Neuronal stem cell (in vitro differentiated cells): ENCODE measurements around the gene MUC5B.

ENCODE experiments used
- DNase-seq: peaks from one replicate; pipeline ENCODE4 v3.0.0-alpha.2; 2013; ENCODE audit warnings: low spot score
- H2AFZ ChIP-seq: one replicate; pipeline ENCODE4 v1.6.1; 2013; ENCODE audit warnings: mild to moderate bottlenecking, low read length, inconsistent platforms
- H2AK5ac ChIP-seq: 2 replicates; pipeline ENCODE4 v1.6.1; 2013; ENCODE audit warnings: low read depth, mild to moderate bottlenecking, inconsistent platforms, low read length, moderate library complexity, mixed read lengths
- H2BK120ac ChIP-seq: 2 replicates; pipeline ENCODE4 v1.6.1; 2013; ENCODE audit warnings: low read depth, mild to moderate bottlenecking, inconsistent platforms, low read length, moderate library complexity, mixed read lengths
- H2BK12ac ChIP-seq: one replicate; pipeline ENCODE4 v1.6.1; 2013; ENCODE audit warnings: low read length, inconsistent platforms
- H2BK15ac ChIP-seq: 2 replicates; pipeline ENCODE4 v1.6.1; 2013; ENCODE audit warnings: mild to moderate bottlenecking, low read length, inconsistent platforms, mixed read lengths
- H2BK5ac ChIP-seq: one replicate; pipeline ENCODE4 v1.6.1; 2013; ENCODE audit warnings: inconsistent platforms, mild to moderate bottlenecking, low read length, moderate library complexity
- H3K14ac ChIP-seq: one replicate; pipeline ENCODE4 v1.6.1; 2013; ENCODE audit warnings: low read length, inconsistent platforms
- H3K18ac ChIP-seq: 2 replicates; pipeline ENCODE4 v1.6.1; 2013; ENCODE audit warnings: low read length, inconsistent platforms
- H3K23ac ChIP-seq: 2 replicates; pipeline ENCODE4 v1.6.1; 2013; ENCODE audit warnings: low read depth, mild to moderate bottlenecking, mixed read lengths, low read length, inconsistent platforms; ENCODE audit not compliant: poor library complexity
- H3K27ac ChIP-seq: replicated peaks from 3 replicates; pipeline ENCODE4 v1.5.1; 2013; ENCODE audit warnings: low read length, inconsistent platforms
- H3K27me3 ChIP-seq, 3 experiments: 2 replicates each; pipeline ENCODE4 v1.6.1; 2013; ENCODE audit warnings: low read length in 3 of 3, mild to moderate bottlenecking in 2 of 3, inconsistent platforms in 1 of 3, low read depth in 1 of 3, mixed read lengths in 1 of 3, moderate library complexity in 1 of 3; ENCODE audit not compliant: control insufficient read depth in 3 of 3, insufficient read depth in 3 of 3
- H3K36me3 ChIP-seq, 2 donors: replicated peaks in 1 of 2; 2 replicates each; pipeline ENCODE4 v1.6.1; 2013; ENCODE audit warnings: low read length in 2 of 2; ENCODE audit not compliant: control insufficient read depth in 2 of 2, insufficient read depth in 2 of 2
- H3K4ac ChIP-seq: 2 replicates; pipeline ENCODE4 v1.6.1; 2013; ENCODE audit warnings: inconsistent platforms, mild to moderate bottlenecking, low read length, moderate library complexity
- H3K4me1 ChIP-seq, 2 donors: 1 replicate in 1 of 2; 2 replicates in 1 of 2; pipeline ENCODE4 v1.6.1; 2013; ENCODE audit warnings: low read length in 2 of 2, low read depth in 1 of 2; ENCODE audit not compliant: control insufficient read depth in 2 of 2, insufficient read depth in 1 of 2
- H3K4me2 ChIP-seq: one replicate; pipeline ENCODE4 v1.6.1; 2013; ENCODE audit warnings: mild to moderate bottlenecking, low read length, inconsistent platforms; ENCODE audit not compliant: insufficient read depth, poor library complexity, severe bottlenecking
- H3K4me3 ChIP-seq, 2 donors: 2 replicates each; pipeline ENCODE4 v1.5.1; 2013; ENCODE audit warnings: low read length in 2 of 2, mild to moderate bottlenecking in 2 of 2, inconsistent platforms in 1 of 2, moderate library complexity in 1 of 2
- H3K79me1 ChIP-seq: one replicate; pipeline ENCODE4 v1.6.1; 2013; ENCODE audit warnings: low read depth, mild to moderate bottlenecking, inconsistent platforms, low read length, moderate library complexity
- H3K9ac ChIP-seq: one replicate; pipeline ENCODE4 v1.6.1; 2013; ENCODE audit warnings: mild to moderate bottlenecking, low read depth, low read length, inconsistent platforms; ENCODE audit not compliant: poor library complexity
- H3K9me3 ChIP-seq, 2 donors: replicated peaks in 1 of 2; 2 replicates each; pipeline versions ENCODE3 to v1.6.1; 2013; ENCODE audit warnings: low read length in 2 of 2, mild to moderate bottlenecking in 2 of 2, inconsistent platforms in 1 of 2, low read depth in 1 of 2, mixed read lengths in 1 of 2, moderate library complexity in 1 of 2; ENCODE audit not compliant: control insufficient read depth in 2 of 2, insufficient read depth in 1 of 2
- H4K8ac ChIP-seq: one replicate; pipeline ENCODE4 v1.6.1; 2013; ENCODE audit warnings: low read depth, mild to moderate bottlenecking, inconsistent platforms, low read length, moderate library complexity
- H4K91ac ChIP-seq: one replicate; pipeline ENCODE4 v1.6.1; 2013; ENCODE audit warnings: low read length, low read depth, mild to moderate bottlenecking, inconsistent platforms; ENCODE audit not compliant: poor library complexity
- WGBS, 2 donors: extraction: QIAGEN DNeasy Blood & Tissue Kit; methylation state at CpG; one replicate each; pipeline ENCODE4 v1.1.7; 2013; ENCODE audit warnings: missing lambda C conversion rate in 2 of 2, mixed read lengths in 1 of 2; ENCODE audit not compliant: insufficient read length in 2 of 2, insufficient replicate concordance in 1 of 2; ENCODE audit errors: extremely low coverage in 2 of 2; 5-methylcytosine and 5-hydroxymethylcytosine counted together

MUC5B gene

DNA sequence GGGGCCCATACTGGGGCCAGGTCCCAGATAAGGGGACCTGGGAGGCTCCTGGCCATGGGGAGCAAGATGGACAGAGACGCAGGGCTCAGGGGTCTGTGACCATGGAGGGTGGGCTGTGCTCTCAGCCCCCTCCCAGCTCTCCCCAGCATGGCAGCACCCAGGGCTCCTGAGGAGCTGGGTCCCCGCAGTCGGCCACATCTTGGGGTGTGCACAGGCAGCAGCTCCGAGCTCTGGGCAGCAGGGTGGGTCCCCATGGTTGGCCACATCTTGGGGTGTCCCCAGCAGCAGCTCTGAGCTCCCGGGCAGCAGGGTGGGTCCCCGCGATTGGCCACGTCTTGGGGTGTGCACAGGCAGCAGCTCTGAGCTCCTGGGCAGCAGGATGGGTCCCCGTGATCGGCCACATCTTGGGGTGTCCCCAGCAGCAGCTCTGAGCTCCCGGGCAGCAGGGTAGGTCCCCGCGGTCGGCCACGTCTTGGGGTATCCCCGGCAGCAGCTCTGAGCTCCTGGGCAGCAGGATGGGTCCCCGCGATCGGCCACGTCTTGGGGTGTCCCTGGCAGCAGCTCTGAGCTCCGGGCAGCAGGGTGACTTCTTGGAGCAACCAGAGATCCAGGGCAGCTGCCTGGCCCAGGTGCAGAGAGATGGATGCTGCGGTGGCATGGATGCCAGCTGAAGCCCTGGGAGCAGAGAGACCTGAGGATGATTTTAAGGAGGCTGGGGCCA, 18.3 kb upstream of the MUC5B start:
- Histone ChIP-seq H2BK5ac (no peak overlapping the region), H2AK5ac (peak overlapping the region; percentile 99), H2BK15ac (no peak overlapping the region), H3K4me1 (no peaks in the 10 kb centered on the region), H3K18ac (no peak overlapping the region), H3K27ac (no peak overlapping the region), H3K9ac (no peak overlapping the region), H2BK12ac (no peak overlapping the region), H3K27me3 (peaks cover 0 to 11% (median 0%) of the 10 kb centered on the region in 3 experiments), H3K9me3 (peaks cover 0 to 3% of the 10 kb centered on the region in 2 donors), H3K4ac (no peak overlapping the region), H4K91ac (no peak overlapping the region), H3K4me3 (no peak overlapping the region), H3K23ac (peak overlapping the region; percentile 55), H4K8ac (no peak overlapping the region), H3K79me1 (peaks cover 2% of the 10 kb centered on the region), H3K36me3 (no peaks in the 10 kb centered on the region), H2AFZ (no peak overlapping the region), H3K14ac (no peak overlapping the region), H3K4me2 (no peak overlapping the region), H2BK120ac (no peak overlapping the region)
- no peak for DNase-seq
- WGBS, 2 donors = no CpG with 5 or more reads among the region's 22 CpGs

DNA sequence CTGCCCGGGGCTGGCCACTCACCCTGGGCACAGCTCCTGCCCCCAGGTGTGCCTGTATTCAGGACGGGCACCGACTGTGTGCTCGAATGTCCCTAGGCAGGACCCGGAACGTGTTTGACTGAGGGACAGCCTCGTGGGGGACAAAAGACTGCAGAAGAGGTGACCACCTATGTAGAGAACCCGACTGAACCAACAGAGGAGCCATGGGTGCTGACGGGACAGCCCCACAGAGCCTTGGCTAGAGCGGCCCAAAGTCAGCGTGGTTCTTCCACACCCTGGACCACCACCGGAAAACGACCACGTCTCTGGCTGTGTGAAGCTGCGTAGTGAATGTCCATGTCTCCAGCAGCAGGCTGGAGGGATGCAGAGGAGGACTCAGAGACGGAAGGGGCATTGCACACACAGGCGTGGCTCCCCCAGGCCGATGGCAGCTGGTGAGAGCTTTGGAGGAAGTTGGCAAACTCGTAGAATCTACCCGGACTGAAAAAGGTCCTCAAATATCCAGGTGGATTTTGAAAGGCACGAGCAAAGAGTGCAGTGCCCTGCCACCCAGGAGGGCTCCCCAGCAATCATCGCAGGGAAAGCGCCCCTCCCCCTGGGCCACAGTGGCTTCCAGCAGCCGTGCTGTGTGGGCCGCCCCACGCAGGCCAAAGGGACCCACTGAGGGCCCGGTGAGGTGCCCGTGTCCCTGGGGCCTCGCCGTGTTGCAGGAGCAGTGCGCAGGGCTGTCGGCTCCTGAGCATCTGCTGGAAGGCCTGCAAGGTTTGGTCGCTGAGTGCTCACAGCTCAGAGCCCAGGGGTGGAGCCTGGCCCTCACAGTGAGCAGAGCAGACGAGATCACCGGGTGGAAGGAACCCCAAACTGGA, 17.5 kb upstream of the MUC5B start:
- Histone ChIP-seq H4K8ac (no peak overlapping the region), H3K4me2 (no peak overlapping the region), H3K4me3 (no peak overlapping the region), H4K91ac (no peak overlapping the region), H3K4me1 (no peaks in the 10 kb centered on the region), H2AFZ (no peak overlapping the region), H2BK5ac (peak overlapping the region; percentile 66), H3K79me1 (peaks cover 2% of the 10 kb centered on the region), H3K9ac (peak overlapping the region; percentile 60), H3K27me3 (peaks cover 0 to 6% (median 0%) of the 10 kb centered on the region in 3 experiments), H3K36me3 (no peaks in the 10 kb centered on the region), H3K27ac (no peak overlapping the region), H2BK12ac (no peak overlapping the region), H3K4ac (no peak overlapping the region), H2BK120ac (no peak overlapping the region), H2AK5ac (peak overlapping the region; percentile 56), H3K9me3 (peaks cover 0 to 5% of the 10 kb centered on the region in 2 donors), H3K23ac (peak overlapping the region; percentile 55), H2BK15ac (peak overlapping the region; percentile 64), H3K18ac (peak overlapping the region; percentile 57), H3K14ac (peak overlapping the region; percentile 82)
- no peak for DNase-seq
- WGBS, 2 donors = no CpG with 5 or more reads among the region's 35 CpGs

DNA sequence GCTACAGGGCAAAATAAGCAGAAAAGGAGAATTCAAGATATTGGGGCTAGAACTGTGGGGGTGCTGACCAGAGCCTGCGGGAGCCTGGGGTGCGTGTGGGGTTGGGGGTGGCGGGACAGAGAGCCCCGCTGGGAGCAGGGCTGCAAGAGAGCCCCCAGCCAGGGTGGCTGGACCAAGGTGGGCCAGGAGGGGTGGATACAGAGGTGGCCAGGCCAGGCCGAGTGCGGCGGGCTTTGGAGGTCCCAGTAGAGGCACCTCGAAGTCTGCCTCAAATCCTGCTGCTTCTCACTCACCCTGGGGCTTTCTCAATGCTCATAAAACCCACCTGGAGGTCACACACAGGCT, 16.9 kb upstream of the MUC5B start:
- H4K8ac ChIP-seq = no peak overlapping the region
- no peak overlapping the region for H3K4ac ChIP-seq
- no peak overlapping the region for H2BK15ac ChIP-seq
- H3K36me3 ChIP-seq = no peaks in the 10 kb centered on the region
- no peak for DNase-seq
- peak overlapping the region; percentile 56 for H2AK5ac ChIP-seq
- no peak overlapping the region for H2BK120ac ChIP-seq
- no peak overlapping the region for H4K91ac ChIP-seq
- H3K18ac ChIP-seq = peak overlapping the region; percentile 48
- H2BK5ac ChIP-seq = peak overlapping the region; percentile 66
- H3K23ac ChIP-seq = no peak overlapping the region
- H3K9me3 ChIP-seq = peaks cover 0 to 5% of the 10 kb centered on the region in 2 donors
- H3K79me1 ChIP-seq = peaks cover 2% of the 10 kb centered on the region
- no peak overlapping the region for H3K9ac ChIP-seq
- H3K27ac ChIP-seq = no peak overlapping the region
- no CpG with 5 or more reads among the region's 8 CpGs for WGBS, 2 donors
- no peak overlapping the region for H2BK12ac ChIP-seq
- no peak overlapping the region for H3K4me2 ChIP-seq
- peak overlapping the region; percentile 82 for H3K14ac ChIP-seq
- H2AFZ ChIP-seq = no peak overlapping the region
- H3K27me3 ChIP-seq = peaks cover 0 to 6% (median 0%) of the 10 kb centered on the region in 3 experiments
- no peaks in the 10 kb centered on the region for H3K4me1 ChIP-seq
- no peak overlapping the region for H3K4me3 ChIP-seq
